Right renal pelvis (tissue), 4 donors: ENCODE data around the gene PAX2. TPM values are rescaled to one million over a fixed set of nuclear protein-coding genes. Genes with fewer than 3 reads are reported as not detected.

Experiments
- DNase-seq, 4 donors: peaks; one replicate each; pipeline ENCODE4 v3.0.0-alpha.2; 2013; ENCODE audit warnings: low read depth in 4 of 4, low spot score in 3 of 4, missing footprints in 1 of 4
- polyA plus RNA-seq, 4 donors: library from polyadenylated mRNA; unstranded; fragments of 120-200 nt; gene quantifications; one replicate each; pipeline ENCODE4 v1.2.1, GENCODE V29; 2013; ENCODE audit not compliant: insufficient read length in 4 of 4

The PAX2 gene
- polyA plus RNA-seq, 4 donors: 151 to 184 (median 157) TPM

DNA sequence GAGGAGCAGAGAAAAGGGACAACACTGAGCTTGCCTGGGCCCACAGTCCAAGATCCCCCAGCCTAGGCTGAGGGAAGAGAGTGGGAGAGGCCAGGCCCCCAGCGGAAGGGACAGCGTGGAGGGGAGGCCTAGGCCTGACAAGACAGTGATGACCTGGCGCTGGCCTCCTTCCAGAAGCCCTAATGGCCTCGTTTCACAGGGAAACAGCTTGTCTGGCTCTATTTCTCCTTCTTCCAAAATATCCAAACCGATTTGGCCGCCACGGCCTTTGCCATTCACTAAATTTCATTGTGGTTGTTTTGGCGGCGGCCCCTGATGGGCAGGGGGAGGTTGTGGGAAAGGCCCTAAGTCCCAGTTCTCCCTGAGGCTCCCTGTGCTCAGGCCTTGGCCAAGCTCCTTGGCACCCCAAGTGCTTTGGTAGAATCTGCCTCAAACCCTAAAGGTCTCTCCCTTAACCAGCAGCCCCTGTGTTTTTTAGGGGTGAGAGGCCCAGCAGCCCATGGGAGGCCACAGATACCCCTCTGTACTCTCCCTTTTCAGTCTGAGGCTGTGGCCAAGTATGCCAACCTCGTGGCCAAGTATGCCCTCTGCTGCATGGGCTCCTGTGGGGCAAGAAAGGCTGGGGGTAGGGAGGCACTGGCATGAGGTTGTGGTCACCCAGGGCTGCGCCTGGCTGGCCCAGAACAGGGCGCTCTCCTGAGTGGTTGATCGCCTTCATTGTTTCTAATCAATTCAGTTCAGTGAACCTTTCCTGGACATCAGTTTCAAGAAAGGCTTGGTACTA, 37.3 kb downstream of the PAX2 start:
- no peak for DNase-seq

DNA sequence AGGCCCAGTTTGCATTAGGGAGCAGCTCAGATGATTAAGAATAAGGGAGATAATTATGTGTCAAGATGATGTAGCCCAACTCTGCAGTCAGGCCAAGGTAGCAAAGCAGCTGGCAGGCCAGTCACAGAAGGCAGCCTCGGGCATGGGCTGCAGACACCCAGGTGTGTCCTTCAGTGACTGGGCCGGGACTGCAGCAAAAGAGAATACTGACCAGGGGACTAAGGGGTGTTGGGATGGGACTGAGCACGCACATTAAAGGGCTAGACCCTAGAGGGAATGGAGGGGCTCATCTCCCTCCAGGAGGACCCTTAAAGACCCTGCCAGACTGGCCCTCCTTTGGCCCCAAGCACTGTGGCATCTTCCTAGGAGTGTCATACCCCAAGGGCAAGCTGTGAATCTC, 38.7 kb downstream of the PAX2 start:
- DNase-seq: no peak

DNA sequence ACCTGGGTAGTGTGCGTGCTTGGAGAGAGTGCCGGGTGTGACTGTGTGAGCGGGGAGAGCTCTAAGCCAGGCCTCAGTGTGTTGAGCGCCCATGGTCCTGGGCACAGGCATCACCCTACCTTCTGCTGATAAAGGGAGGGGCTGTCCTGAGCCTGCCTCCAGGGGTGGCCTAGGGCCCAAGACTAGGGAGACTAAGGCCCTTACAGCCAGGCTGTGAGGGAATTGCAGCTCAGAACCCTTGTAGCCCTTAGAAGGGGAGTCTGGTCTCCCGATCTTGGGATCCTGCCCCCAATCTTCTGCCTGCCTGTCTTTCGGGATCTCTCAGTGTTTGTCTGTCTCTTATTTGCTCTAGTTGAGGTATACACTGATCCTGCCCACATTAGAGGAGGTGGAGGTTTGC, 41.2 kb downstream of the PAX2 start:
- DNase-seq: no peak

DNA sequence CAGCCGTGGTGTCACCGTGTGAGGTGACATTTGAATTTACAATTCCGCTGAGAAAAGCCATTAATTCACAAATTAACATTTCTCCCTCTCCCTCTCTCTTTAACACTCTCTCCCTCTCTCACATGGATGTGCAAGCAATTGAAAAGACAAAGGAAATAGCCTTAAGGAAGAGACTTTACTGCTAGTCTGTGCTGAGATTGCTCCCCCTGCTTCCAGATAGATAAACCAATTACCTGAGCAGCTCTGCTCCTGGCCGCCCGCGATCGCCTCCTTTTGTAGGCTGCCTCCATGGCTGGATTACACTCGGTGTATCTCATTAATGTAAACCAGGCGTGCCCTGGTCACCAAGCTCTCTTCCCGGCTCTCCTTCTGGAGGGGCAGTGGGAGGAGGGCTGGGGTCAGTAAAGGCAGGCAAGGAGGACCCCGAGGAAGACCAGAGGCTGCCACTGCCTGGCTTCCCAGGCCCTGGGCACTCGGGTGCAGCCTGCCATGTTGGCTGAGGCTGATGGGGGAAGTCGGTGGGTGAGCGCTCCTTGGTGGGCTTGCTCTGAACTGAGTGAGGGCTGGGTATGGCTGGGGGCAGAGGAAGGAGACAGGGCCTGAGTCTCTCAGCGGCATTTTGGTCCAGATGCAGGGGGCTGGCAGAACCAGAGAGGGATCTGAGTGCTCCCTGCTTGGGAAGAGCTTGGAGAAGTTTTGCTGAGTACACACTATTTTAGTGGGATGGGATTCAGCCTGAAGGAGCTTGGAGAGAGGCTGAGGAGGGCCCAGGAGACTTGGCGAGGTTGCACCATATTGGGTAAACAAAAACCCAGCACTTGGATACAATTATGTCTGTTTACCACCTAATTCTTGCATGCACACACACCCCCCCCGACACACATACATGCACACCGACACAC, 42.9 kb downstream of the PAX2 start:
- DNase-seq: no peak

DNA sequence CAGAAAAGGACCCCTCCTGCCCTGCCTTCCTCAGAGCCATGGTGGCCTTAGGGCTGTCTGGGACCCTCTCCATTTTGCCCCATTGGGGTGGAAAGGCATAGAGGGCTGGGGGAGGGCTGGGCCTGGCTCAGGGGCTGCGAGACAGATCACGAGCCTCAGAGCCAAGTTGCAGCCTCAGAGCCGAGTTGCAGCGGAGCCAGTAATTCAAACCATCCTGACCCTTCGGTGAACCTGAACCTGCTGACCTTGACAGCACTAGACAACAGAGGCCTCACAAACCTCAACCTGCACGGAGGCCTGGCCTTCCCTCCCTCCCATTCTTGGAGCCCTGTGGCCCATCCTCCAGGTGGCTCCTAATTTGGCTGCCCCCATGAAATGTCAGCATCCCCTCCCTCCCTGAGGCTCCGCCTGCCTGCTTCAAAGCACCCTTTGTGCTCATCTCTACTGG, 45.4 kb downstream of the PAX2 start:
- peak in 2 of 4 donors; percentile 29 to 40 for DNase-seq

DNA sequence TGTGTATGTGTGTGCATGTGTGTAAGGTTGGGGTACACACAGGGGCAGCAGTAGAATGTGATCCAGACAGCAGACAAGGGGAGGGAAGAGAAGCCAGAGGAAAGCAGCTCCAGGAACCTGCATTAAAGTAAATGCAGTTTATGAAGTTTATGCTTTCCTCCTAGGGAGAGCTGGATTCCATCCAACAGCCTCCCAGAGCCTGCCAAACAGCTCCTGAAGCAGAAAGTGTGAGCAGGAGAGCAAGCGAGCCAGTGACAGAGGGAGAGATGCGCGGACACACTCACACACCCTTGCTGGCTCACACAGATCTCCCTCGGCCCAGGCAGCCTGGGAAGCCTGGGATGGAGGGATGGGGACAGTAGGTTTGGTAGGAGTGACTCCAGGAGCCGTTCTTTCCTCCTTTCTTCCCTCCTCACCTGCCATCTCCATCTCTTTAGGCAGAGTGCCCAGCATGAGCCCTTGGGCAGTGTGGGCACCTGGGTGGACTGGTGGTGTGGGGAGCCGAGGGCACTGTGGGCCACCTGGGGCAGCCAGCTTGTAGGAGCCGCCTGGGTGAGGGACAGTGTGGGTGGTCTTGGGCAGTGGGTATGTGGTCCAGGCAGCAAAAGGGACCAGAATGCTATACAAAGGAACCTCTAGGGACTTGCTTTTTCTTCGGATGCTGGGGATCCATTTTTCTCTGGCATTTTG, 46.1 kb downstream of the PAX2 start:
- no peak for DNase-seq

DNA sequence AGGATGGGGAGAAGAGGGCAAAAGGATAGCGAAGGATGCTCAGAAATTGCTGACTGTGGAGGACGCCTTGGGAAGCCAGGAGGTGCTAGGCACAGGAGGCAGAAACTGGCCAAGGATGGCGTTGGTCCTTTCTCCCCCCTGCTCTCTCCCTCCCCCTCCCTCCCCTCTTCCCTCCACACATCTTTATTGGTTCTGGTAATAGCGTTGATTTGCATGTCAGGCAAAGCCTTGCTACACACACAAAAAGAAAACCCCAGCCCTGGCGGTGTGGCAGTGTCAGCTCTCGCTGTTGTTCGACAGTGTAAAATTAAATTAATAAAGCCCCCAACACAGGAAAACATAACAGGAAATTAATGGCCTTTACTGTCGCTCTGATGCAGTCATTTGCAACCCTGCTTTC, 47.2 kb downstream of the PAX2 start:
- no peak for DNase-seq

DNA sequence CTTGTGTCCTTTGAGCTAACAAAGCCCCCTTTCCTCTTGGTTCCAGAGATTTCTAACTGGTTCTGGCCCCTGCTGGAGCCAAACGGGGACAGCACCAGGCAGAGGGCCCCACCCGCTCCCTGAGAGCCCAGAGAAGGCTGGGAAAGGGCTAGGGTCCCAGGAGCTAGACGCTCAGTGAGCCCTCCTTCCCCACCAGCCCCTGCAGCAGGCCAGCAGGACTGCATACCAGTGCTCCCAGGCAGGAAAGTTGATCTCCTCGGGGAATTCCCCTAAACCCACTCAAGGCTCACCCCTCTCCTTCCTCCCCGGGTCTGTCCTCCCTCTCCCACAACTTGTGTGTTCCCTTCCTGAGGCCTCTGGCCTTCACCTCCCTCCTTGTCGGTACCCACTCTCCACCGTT, 47.7 kb downstream of the PAX2 start:
- no peak for DNase-seq

DNA sequence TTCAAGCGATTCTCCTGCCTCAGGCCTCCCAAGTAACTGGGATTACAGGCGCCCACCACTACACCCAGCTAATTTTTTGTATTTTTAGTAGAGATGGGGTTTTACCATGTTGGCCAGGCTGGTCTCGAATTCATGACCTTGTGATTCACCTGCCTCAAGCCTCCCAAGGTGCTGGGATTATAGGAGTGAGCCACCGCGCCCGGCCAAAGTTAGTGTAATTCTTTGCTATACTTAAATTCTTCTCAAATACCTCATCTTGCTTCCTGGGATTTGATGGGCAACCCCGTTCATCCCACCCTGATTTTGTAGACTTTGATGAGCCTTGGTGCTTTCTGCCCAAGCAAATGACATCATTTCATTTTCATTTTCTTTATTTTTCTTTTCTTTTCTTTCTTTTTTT, 54.5 kb downstream of the PAX2 start:
- no peak for DNase-seq

DNA sequence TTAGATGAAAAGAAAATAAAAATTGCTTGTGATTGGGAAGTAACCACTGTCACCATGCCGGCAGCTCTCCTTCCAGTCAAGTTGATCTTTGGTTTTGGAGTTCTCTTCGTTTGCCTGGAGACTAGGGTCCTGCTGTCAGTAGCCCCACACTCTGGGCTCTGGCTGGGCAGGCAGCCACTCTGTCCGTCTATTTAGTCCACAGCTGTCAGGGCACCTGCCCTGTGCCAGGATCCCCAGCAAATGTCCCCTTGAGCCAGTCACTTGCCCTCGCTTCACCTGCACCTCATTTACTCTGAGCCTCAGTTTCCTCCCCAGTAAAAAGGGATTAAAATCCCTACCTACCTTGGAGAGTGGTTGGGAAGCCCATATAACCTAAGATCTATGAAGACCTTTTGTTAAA, 55.5 kb downstream of the PAX2 start:
- no peak for DNase-seq

DNA sequence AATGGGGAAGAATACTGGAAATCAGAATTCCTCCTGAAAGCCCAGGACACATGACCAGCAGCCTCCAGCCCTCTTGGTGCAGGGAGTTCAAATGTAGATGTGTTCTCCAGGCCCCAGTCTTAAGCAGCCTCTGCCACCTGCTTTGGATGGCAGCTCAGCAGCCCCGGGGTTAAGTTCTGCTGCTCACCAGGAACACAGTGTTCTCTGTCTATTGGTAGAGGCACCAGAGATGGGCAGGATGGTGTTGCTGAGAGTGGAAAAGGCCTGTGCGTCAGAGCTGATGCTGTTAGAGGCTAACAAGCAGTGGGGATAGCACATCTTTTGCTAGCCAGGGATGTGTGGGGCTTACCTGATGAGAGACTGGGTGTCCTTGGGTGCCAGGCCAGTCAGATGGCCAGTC, 56.8 kb downstream of the PAX2 start:
- DNase-seq: no peak

DNA sequence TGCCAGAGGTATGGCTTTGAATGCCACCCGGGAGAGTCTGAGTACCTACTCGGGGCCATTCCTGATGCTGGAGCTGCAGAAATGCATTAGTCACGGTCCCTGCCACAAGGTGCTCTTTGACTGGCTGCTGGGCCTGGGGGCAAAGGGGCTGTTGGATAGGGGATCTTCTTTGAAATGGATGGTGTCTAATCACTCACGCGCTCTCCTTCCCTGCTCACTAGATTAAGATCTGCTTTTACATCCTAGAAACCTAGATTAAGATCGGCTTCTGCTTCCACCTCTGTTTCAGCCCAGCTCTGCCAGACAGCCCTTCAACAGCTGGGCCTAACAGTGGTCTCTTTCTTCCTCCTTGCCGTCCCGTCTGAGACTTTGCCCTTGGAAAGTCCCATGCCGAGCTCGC, 57.2 kb downstream of the PAX2 start:
- no peak for DNase-seq

DNA sequence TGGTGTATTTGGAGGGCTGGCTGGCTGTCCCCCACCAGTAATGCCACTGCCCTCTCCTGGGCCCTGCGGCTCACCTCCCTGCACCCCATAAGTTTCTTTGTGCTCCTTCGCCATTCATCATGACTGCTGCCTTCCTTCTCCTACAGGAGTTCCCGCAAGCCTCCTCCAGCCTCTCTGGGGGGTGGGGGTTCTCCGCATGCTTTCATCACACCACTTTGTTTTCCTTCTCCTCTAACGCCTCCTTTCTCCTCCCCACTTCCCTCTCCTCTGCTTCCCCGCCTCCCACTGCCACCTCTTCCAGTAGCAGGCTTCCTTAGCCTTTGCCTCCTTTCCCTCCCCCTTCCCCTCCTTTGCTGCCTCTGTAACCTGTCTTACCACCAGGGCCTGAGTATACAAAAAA, 58.1 kb downstream of the PAX2 start:
- DNase-seq: no peak

DNA sequence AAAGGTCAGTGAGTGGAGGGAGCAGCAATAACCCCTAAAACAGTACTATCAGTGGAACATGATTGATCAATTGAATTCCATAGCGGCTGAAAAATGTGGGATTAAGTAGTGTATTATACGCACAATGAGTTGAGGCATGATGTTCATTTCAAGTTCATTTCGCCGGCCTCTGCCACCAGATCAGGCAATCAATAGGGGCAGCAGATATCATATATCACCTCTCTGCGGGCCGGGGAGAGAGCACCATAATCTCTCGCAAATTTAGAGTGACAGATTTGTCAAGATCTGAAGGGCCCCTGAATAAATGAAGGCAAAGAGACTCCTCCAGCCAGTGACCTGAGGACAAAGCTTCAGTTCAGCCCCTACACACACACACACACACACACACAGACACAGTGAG, 58.5 kb downstream of the PAX2 start:
- DNase-seq: no peak

DNA sequence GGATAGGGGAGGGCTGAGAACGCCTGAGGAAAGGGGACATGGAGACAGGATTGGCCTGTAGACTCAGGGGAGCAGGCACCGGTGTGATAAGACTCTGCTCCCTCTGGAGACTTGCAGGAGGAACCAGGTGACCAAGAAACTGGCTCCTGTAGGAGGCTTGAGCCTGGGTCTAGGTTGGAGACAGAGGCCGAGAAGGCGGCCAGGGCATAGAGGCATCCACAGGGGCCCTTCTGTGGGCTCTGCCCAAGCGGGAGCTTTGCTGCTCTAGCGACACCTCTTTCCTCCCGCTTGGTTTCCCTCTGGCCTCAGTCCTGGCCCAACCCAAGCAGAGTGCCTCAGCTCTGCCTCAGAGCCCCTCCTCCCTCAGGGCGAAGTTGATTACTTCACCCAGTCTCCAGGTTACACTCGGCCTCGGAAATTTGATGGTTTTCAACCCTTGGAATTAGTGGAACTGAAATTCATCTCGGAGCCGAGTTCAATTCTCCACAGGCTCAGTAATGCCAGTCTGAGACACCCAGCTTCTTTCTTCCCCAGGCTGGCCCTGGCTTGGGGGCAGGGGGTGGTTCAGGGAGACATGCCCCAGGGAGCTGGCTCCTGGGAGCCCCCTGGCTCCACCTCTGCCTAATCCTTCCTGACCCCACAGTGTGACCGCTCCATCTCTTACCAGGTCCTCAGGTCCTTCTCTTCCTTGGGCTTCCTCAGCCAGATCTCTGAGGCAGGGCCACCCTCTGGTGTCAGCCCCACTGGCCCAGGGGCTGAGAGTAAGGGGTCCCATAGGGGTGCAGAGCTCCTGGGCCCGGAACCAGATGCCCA, 60.4 kb downstream of the PAX2 start:
- no peak for DNase-seq

DNA sequence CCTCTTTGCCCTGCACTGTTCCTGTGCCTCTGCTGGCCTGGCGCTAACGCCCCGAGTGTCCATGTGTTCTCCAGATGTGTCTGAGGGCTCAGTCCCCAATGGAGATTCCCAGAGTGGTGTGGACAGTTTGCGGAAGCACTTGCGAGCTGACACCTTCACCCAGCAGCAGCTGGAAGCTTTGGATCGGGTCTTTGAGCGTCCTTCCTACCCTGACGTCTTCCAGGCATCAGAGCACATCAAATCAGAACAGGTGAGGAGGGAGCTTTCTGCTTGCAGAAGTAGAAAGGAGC, 60.9 kb downstream of the PAX2 start:
- DNase-seq: no peak

DNA sequence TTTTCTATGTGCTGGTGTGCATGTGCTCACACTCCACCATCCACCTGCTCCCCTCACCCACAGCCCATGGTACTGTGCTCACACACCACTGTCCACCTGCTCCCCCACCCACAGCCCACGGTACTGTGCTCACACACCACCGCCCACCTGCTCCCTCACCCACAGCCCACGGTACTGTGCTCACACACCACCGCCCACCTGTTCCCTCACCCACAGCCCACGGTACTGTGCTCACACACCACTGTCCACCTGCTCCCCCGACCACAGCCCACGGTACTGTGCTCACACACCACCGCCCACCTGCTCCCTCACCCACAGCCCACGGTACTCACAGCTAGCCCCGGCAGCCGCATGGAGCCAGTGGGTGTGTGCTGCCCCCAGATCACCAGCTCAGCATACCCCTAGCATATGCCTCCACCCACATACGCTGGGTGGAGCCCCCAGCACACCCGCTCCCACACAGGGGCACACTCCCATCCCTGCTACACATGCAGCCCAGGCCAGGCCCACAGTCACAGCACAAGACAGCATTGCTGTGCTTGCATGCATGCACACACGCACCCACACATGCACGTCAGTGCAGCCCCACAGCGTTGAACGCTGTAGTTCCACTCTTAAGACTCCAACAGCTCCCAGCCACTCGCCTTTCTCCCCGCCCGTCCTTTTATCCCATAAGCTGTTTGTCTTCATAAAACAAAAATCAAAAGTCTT, 62.0 kb downstream of the PAX2 start:
- DNase-seq: no peak

DNA sequence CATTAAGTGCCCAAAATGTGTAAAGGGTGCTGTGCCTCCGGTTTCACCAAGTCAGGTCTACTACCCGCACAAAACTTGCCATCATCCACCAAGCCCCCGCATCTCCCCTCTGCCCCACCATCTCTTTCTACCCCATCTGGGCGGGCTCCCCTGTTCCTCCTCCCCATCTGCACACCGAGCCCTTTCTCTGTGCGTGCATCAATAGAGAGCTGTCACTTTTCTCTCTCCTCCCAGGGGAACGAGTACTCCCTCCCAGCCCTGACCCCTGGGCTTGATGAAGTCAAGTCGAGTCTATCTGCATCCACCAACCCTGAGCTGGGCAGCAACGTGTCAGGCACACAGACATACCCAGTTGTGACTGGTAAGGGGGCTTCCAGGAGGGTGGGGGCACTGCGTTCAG, 63.5 kb downstream of the PAX2 start:
- DNase-seq: no peak

DNA sequence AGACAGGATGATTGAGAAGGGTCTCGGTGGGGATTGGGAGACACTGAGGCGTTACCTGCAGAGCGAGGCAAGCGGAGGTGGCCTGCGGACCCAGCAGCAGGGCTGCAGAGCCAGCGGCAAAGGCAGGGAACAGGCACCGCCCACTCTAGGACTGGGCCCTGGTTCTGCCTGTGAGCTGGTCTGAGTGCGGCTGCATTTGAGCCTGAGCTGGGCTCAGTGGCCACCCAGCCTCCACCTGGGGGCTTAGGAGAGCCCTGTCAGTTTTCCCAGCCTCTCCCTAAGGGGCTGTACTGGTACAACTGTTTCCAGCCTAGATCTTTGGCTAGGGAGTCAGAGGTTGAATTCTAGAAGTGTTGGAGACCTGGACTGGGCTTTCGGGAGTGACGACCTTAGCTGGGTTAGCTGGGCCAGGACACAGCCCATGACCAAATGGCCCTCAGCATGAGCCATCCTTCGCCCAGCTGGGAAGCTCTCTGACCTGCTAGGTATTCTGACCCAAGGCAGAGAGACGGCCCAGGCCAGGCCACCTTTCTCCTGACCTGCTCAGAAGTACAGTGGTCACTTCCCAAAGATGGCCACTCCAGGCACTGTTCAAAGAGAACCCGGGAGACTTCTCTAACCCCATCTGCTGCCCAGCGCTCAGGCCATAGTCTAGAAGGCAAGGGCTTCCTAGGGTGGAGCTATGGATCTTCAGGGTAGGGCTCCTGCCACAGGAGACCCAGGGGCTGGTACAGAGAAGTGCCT, 64.9 kb downstream of the PAX2 start:
- no peak for DNase-seq

DNA sequence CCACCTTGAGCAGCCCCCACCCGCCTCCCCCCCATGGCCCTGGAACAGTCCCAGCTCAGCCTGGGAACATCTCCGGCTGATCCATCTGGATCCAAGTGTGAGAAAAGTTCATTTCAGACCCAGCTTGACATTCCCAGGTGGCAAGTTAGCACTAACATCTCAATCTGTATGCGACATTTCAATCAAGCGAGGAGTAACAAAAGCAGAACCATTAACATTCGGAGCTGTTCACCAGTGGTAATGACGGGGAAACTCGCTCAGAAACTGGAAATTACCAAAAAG, 65.4 kb downstream of the PAX2 start:
- DNase-seq: no peak
